ENCODE data around the gene ACOX2.

The ACOX2 gene

GRCh38 chr3:58572634-58573230, 35.7 kb upstream of the ACOX2 start:
- no peak for DNase-seq (ENCODE audit: low read depth)
- H3K4me3 ChIP-seq (ENCODE audit: low read depth, low read length), result no peak overlapping the region
- TF ChIP-seq, protein P1, sequence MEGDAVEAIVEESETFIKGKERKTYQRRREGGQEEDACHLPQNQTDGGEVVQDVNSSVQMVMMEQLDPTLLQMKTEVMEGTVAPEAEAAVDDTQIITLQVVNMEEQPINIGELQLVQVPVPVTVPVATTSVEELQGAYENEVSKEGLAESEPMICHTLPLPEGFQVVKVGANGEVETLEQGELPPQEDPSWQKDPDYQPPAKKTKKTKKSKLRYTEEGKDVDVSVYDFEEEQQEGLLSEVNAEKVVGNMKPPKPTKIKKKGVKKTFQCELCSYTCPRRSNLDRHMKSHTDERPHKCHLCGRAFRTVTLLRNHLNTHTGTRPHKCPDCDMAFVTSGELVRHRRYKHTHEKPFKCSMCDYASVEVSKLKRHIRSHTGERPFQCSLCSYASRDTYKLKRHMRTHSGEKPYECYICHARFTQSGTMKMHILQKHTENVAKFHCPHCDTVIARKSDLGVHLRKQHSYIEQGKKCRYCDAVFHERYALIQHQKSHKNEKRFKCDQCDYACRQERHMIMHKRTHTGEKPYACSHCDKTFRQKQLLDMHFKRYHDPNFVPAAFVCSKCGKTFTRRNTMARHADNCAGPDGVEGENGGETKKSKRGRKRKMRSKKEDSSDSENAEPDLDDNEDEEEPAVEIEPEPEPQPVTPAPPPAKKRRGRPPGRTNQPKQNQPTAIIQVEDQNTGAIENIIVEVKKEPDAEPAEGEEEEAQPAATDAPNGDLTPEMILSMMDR (IDR thresholded peaks at IDR 0.05; ENCODE audit: low read depth, low read length, missing control alignments), result no peak

- H3K4me3 ChIP-seq (ENCODE audit: low read depth, low read length), result no peak overlapping the region
- TF ChIP-seq, protein P1 (IDR thresholded peaks at IDR 0.05; ENCODE audit: low read depth, low read length, missing control alignments), result no peak
- no peak for DNase-seq (ENCODE audit: low read depth)
These were observed 35.1 kb upstream of the ACOX2 start for GRCh38 chr3:58572013-58572633.

DNA sequence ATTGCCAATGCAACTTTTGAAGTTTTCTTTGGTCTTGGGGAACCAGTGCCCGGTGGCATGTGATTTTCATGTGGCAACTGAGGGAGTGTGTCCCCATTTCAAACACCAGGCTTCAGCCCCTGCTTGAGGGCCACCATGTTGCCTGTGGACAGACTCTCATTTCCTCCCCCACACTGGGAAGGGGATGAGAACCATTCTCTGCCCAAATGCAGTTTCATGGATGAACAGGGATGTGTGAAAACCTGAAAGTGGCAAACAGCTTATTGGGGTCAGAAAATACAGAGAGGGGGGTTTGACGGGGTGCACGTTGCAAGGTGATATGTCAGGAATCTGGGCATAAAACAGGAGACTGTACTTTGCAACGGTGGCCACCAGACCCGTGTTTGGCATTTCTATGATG, 33.9 kb upstream of the ACOX2 start:
- no peak for DNase-seq (ENCODE audit: low read depth)

DNA sequence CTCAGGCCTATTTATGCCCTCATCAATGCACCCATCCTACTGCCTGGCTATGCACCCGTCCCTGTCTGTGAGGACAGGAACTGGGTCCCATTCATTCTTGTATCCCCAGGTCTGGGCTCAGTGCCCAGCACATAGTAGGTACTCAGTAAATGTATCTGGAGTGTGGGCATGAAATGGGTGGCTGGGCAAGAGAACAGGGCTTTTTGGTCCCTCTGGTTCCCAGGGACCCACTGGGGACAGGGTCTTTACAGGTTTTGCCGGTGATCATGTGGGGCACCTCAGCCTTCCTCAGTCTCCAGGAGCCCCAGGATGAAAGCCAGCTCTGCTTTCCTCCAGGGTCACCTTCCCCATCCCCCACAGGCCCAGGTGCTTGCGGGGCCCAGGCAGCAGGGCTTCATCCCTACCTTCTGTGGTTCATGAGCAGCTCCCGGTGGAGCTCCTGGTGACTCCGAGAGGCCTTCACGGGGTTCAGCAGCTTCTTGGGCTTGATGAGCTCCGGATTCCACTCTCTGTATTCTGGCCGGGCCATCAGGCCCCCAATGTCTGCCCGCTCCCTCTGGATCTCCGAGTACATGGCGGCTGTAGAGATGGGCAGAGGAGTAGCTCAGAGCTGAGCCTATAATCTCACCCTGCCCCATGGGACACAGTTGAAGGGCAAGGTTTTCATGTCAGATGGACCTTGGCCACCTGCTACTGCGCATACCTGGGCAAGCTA, 32.5 kb upstream of the ACOX2 start:
- no peak overlapping the region for H3K4me3 ChIP-seq (ENCODE audit: low read depth, low read length)
- TF ChIP-seq, protein P1 (IDR thresholded peaks at IDR 0.05; ENCODE audit: low read depth, low read length, missing control alignments), result no peak
- no peak for DNase-seq (ENCODE audit: low read depth)

More for the DNA sequence above, 33.9 kb upstream of the ACOX2 start:
- H3K4me3 ChIP-seq (ENCODE audit: low read depth, low read length), result no peak overlapping the region
- TF ChIP-seq, protein P1 (IDR thresholded peaks at IDR 0.05; ENCODE audit: low read depth, low read length, missing control alignments), result no peak

DNA sequence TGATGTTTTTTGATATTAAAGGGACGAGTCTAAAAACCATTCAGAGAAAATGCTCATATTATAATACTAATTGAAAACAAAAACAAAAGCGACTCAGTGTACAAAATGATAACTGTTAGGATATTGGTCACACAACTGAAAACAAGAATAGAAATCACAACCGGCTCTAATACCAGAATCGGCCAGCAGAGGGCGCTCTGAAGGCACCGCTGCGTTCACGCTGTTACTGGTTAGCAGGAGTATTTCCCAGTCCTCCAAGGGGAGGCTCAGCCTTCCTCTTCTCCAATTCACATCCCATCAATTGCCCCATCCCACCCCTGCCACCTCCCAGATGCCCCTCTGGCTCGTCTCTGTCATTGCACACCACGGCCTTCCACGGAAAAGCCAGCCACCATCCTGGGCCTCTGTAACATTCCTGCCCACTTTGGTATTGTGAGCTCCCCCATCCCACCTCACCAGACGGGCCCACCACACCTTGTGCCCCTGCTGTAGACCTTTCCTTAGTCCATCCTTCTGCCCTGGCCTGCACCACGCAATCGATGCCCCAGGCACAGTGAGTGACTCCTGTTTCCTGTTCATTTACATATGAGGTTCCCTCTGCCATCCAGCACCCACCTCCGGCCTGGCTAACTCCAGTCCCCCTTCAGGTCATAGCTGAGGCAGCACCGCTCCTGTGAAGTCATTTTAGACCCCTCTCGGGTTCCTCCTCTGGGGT, 31.7 kb upstream of the ACOX2 start:
- no peak overlapping the region for H3K4me3 ChIP-seq (ENCODE audit: low read depth, low read length)
- TF ChIP-seq, protein P1 (IDR thresholded peaks at IDR 0.05; ENCODE audit: low read depth, low read length, missing control alignments), result peak; percentile 93
- DNase-seq (ENCODE audit: low read depth), result no peak

GRCh38 chr3:58567251-58567515, 30.2 kb upstream of the ACOX2 start:
- DNase-seq (ENCODE audit: low read depth), result no peak
- H3K4me3 ChIP-seq (ENCODE audit: low read depth, low read length), result no peak overlapping the region
- TF ChIP-seq, protein P1 (IDR thresholded peaks at IDR 0.05; ENCODE audit: low read depth, low read length, missing control alignments), result no peak
